H1 (cell line): ENCODE measurements around the gene CWC27. TPM values are rescaled to one million over a fixed set of nuclear protein-coding genes. Genes with fewer than 3 reads are reported as not detected.

Experiments
- CTCF ChIA-PET: fragments of 300-600 bp; sonication (Branson Sonifier 250); formaldehyde crosslinking; loops from one replicate; lab custom pipeline; 2021; ENCODE audit not compliant: partially characterized antibody; lab: Charles Lee
- POLR2A ChIA-PET: fragments of 300-600 bp; sonication (Branson Sonifier 250); formaldehyde crosslinking; loops from one replicate; lab custom pipeline; 2021; ENCODE audit warnings: inconsistent platforms; ENCODE audit not compliant: partially characterized antibody; lab: Charles Lee
- DNase-seq, 2 experiments: peaks; one replicate each; pipeline versions ENCODE4 v3.0.0 to v3.0.0-alpha.2; 2010 to 2022; ENCODE audit warnings: low spot score in 2 of 2, low read depth in 1 of 2, mixed read lengths in 1 of 2
- FAIRE-seq: peaks from 2 replicates; lab custom pipeline; 2011; peaks lifted over from hg19 to GRCh38; lab: Jason Lieb, UNC
- H2AFZ ChIP-seq: 2 replicates; pipeline ENCODE4 v1.8.1; 2012; ENCODE audit warnings: low read length, inconsistent platforms
- H2AK5ac ChIP-seq: 2 replicates; pipeline ENCODE4 v1.6.1; 2013; ENCODE audit warnings: low read depth, low read length
- H2BK120ac ChIP-seq: replicated peaks from 2 replicates; pipeline ENCODE3; 2013; ENCODE audit warnings: low read depth, low read length, inconsistent platforms
- H2BK12ac ChIP-seq: 2 replicates; pipeline ENCODE4 v1.6.1; 2013; ENCODE audit warnings: low read depth, low read length
- H2BK15ac ChIP-seq: 2 replicates; pipeline ENCODE4 v1.6.1; 2013; ENCODE audit warnings: low read length
- H2BK20ac ChIP-seq: 2 replicates; pipeline ENCODE4 v1.6.1; 2013; ENCODE audit warnings: low read length
- H2BK5ac ChIP-seq: 2 replicates; pipeline ENCODE4 v1.6.1; 2013; ENCODE audit warnings: low read depth, low read length
- H3K14ac ChIP-seq: 2 replicates; pipeline ENCODE4 v1.6.1; 2013; ENCODE audit warnings: inconsistent platforms; ENCODE audit not compliant: insufficient read length
- H3K18ac ChIP-seq: 2 replicates; pipeline ENCODE4 v1.6.1; 2013; ENCODE audit warnings: low read length; ENCODE audit errors: extremely low read depth
- H3K23ac ChIP-seq: 2 replicates; pipeline ENCODE4 v1.6.1; 2013; ENCODE audit warnings: inconsistent platforms; ENCODE audit not compliant: insufficient read length
- H3K23me2 ChIP-seq: 2 replicates; pipeline ENCODE4 v1.6.1; 2013; ENCODE audit warnings: low read depth, low read length
- H3K27ac ChIP-seq: 2 replicates; pipeline ENCODE4 v1.6.1; 2011; ENCODE audit warnings: low read depth, low read length, inconsistent platforms
- H3K27me3 ChIP-seq, 4 experiments: replicated peaks in 1 of 4; 1 replicate in 1 of 4; 2 replicates in 3 of 4; pipeline versions ENCODE4 v1.6.1 to v1.8.1; 2011 to 2013; ENCODE audit warnings: low read length in 3 of 4, mild to moderate bottlenecking in 3 of 4, inconsistent platforms in 2 of 4, mixed read lengths in 2 of 4, moderate library complexity in 1 of 4; ENCODE audit not compliant: control insufficient read depth in 3 of 4, insufficient read depth in 3 of 4; ENCODE audit errors: extremely low read depth in 1 of 4
- H3K36me3 ChIP-seq, 4 experiments: 2 replicates each; pipeline versions ENCODE4 v1.6.1 to v1.8.1; 2011 to 2013; ENCODE audit warnings: mild to moderate bottlenecking in 4 of 4, low read length in 3 of 4, moderate library complexity in 2 of 4, control low read depth in 1 of 4, inconsistent platforms in 1 of 4; ENCODE audit not compliant: insufficient read depth in 4 of 4, control insufficient read depth in 2 of 4
- H3K4ac ChIP-seq: replicated peaks from 2 replicates; pipeline ENCODE3; 2013; ENCODE audit warnings: low read length, low read depth, mixed read lengths, inconsistent platforms; ENCODE audit not compliant: insufficient read length
- H3K4me1 ChIP-seq, 4 experiments: replicated peaks in 1 of 4; 1 replicate in 1 of 4; 2 replicates in 3 of 4; pipeline versions ENCODE4 v1.6.1 to v1.8.1; 2011 to 2013; ENCODE audit warnings: low read length in 3 of 4, inconsistent platforms in 2 of 4, mixed read lengths in 1 of 4; ENCODE audit not compliant: insufficient read depth in 4 of 4, control insufficient read depth in 3 of 4
- H3K4me2 ChIP-seq, 2 experiments: 2 replicates each; pipeline versions ENCODE4 v1.6.1 to v1.8.1; 2011 to 2013; ENCODE audit warnings: low read depth in 2 of 2, low read length in 2 of 2, control low read depth in 1 of 2, inconsistent platforms in 1 of 2, mild to moderate bottlenecking in 1 of 2; ENCODE audit not compliant: insufficient read depth in 1 of 2
- H3K4me3 ChIP-seq, 4 experiments: fragments of 200-600, 300-600 bp in 1 of 4; sonication (generic), shearing (Covaris generic), sonication (Bioruptor Twin) in 1 of 4; 2 replicates each; pipeline versions ENCODE4 v1.5.1 to v1.8.1; 2011 to 2016; ENCODE audit warnings: low read length in 4 of 4, low read depth in 3 of 4, control low read depth in 2 of 4, inconsistent platforms in 2 of 4, mild to moderate bottlenecking in 2 of 4, mixed read lengths in 1 of 4, moderate library complexity in 1 of 4; ENCODE audit not compliant: insufficient read depth in 2 of 4; ENCODE audit errors: extremely low read depth in 1 of 4
- H3K56ac ChIP-seq: replicated peaks from 2 replicates; pipeline ENCODE3; 2013; ENCODE audit warnings: low read depth, mild to moderate bottlenecking, mixed read lengths, low read length, inconsistent platforms; ENCODE audit not compliant: insufficient read length
- H3K79me1 ChIP-seq: 2 replicates; pipeline ENCODE4 v1.6.1; 2013; ENCODE audit warnings: low read depth, low read length, control low read depth
- H3K79me2 ChIP-seq, 2 experiments: 2 replicates each; pipeline versions ENCODE4 v1.6.1 to v1.8.1; 2012 to 2013; ENCODE audit warnings: low read length in 2 of 2, mild to moderate bottlenecking in 2 of 2, inconsistent platforms in 1 of 2; ENCODE audit not compliant: insufficient read depth in 2 of 2, control insufficient read depth in 1 of 2
- H3K9ac ChIP-seq, 4 experiments: replicated peaks in 1 of 4; 1 replicate in 1 of 4; 2 replicates in 3 of 4; pipeline versions ENCODE4 v1.6.1 to v1.8.1; 2011 to 2013; ENCODE audit warnings: low read depth in 3 of 4, low read length in 3 of 4, control low read depth in 2 of 4, mild to moderate bottlenecking in 2 of 4, moderate library complexity in 2 of 4, inconsistent platforms in 1 of 4; ENCODE audit errors: extremely low read depth in 1 of 4
- H3K9me3 ChIP-seq, 2 experiments: 2 replicates each; pipeline versions ENCODE4 v1.6.1 to v1.8.1; 2012 to 2013; ENCODE audit warnings: mild to moderate bottlenecking in 2 of 2, moderate library complexity in 2 of 2, control low read depth in 1 of 2, inconsistent platforms in 1 of 2, low read depth in 1 of 2, low read length in 1 of 2, mixed read lengths in 1 of 2; ENCODE audit not compliant: insufficient read depth in 2 of 2
- H4K20me1 ChIP-seq, 2 experiments: replicated peaks in 1 of 2; 2 replicates each; pipeline versions ENCODE3 to v1.8.1; 2011 to 2013; ENCODE audit warnings: inconsistent platforms in 2 of 2, low read length in 2 of 2, mild to moderate bottlenecking in 1 of 2; ENCODE audit not compliant: insufficient read depth in 2 of 2, control insufficient read depth in 1 of 2
- H4K5ac ChIP-seq: 2 replicates; pipeline ENCODE4 v1.6.1; 2013; ENCODE audit warnings: low read length, low read depth, mixed read lengths, inconsistent platforms; ENCODE audit not compliant: insufficient read length
- H4K8ac ChIP-seq: 2 replicates; pipeline ENCODE4 v1.8.0; 2013; ENCODE audit warnings: mild to moderate bottlenecking, moderate library complexity, low read length, inconsistent platforms; ENCODE audit not compliant: insufficient read depth; ENCODE audit errors: extremely low read depth
- H4K91ac ChIP-seq: replicated peaks from 2 replicates; pipeline ENCODE3; 2013; ENCODE audit warnings: low read length, mixed read lengths, inconsistent platforms; ENCODE audit not compliant: insufficient read length
- BCL11A ChIP-seq, 2 experiments: IDR thresholded peaks; one replicate each; pipeline ENCODE4 v1.6.1; 2011; ENCODE audit warnings: low read depth in 2 of 2, low read length in 2 of 2, mild to moderate bottlenecking in 2 of 2
- FOSL1 ChIP-seq: IDR thresholded peaks from 2 replicates; pipeline ENCODE4 v1.6.1; 2011; ENCODE audit warnings: mild to moderate bottlenecking, low read depth, low read length, moderate library complexity; ENCODE audit not compliant: insufficient read depth
- NANOG ChIP-seq: IDR thresholded peaks from 2 replicates; pipeline ENCODE4 v1.6.1; 2011; ENCODE audit warnings: low read length, low read depth, mild to moderate bottlenecking, inconsistent platforms; ENCODE audit not compliant: insufficient read depth, poor library complexity, severe bottlenecking
- RNF2 ChIP-seq: fragments of 200-900, 300-1000 bp; sonication (generic); IDR thresholded peaks from 2 replicates; pipeline ENCODE4 v1.7.1; 2016; ENCODE audit warnings: borderline replicate concordance, low read depth, mild to moderate bottlenecking, antibody characterized with exemption, low read length; ENCODE audit not compliant: poor library complexity, severe bottlenecking; ENCODE audit errors: missing control alignments
- SP4 ChIP-seq: IDR thresholded peaks from 2 replicates; pipeline ENCODE4 v1.6.1; 2012; ENCODE audit warnings: low read length, inconsistent platforms
- TCF12 ChIP-seq: IDR thresholded peaks from 2 replicates; pipeline ENCODE4 v1.6.1; 2011; ENCODE audit warnings: low read depth, mild to moderate bottlenecking, low read length
- TEAD4 ChIP-seq: IDR thresholded peaks from 2 replicates; pipeline ENCODE4 v1.6.1; 2012; ENCODE audit warnings: low read depth, low read length, inconsistent platforms, mixed read lengths
- WGBS, 2 experiments: shearing (Covaris generic) in 1 of 2; methylation state at CpG; one replicate each; pipeline versions ENCODE4 v1.1.6 to v1.1.7; 2013 to 2015; ENCODE audit warnings: low lambda C conversion rate in 2 of 2, mixed read lengths in 2 of 2, inconsistent platforms in 1 of 2, low coverage in 1 of 2, missing lambda C conversion rate in 1 of 2; ENCODE audit not compliant: insufficient replicate concordance in 2 of 2, insufficient coverage in 1 of 2, insufficient read length in 1 of 2; ENCODE audit errors: extremely low coverage in 1 of 2, missing lambda C conversion rate in 1 of 2; 5-methylcytosine and 5-hydroxymethylcytosine counted together
- polyA plus RNA-seq, 7 experiments: library from polyadenylated mRNA; depleted of rRNA in 3 of 7; stranded (reverse) in 5 of 7; unstranded in 2 of 7; fragments of >200 nt in 5 of 7; fragments of 200-250 nt in 2 of 7; gene quantifications; 1 replicate in 5 of 7; 2 replicates in 1 of 7; 4 replicates in 1 of 7; pipeline versions ENCODE4 v1.2.1 to v1.2.3, GENCODE V29; 2011 to 2013; ENCODE audit warnings: missing spikeins in 2 of 7, mixed read lengths in 2 of 7
- total RNA-seq: library from RNA; stranded (reverse); fragmentation: NEBNext Ultra II Directional; extraction: Animal tissue kit (Norgen Biotek cat#: 25700); gene quantifications from 2 replicates; pipeline ENCODE4 v1.2.1, GENCODE V29; 2021
- TF ChIP-seq, protein P1 (sequence below): IDR thresholded peaks from 2 replicates; pipeline ENCODE4 v1.6.1; 2011; ENCODE audit warnings: low read depth, mild to moderate bottlenecking, low read length; ENCODE audit not compliant: insufficient read depth

The CWC27 gene
- total and polyA plus RNA-seq, 2 of the 8 experiments (the other 6 are each of a cell fraction or from before 2014, with no cell fraction given) = 24.9 to 43.4 TPM

- H4K20me1 ChIP-seq = no peaks in the 10 kb centered on the region
- H2BK20ac ChIP-seq = no peak overlapping the region
- H4K5ac ChIP-seq = no peak overlapping the region
- no peak overlapping the region for H3K4ac ChIP-seq
- no peaks in the 10 kb centered on the region for H3K79me1 ChIP-seq
- H3K4me2 ChIP-seq = no peak overlapping the region
- H4K91ac ChIP-seq = no peak overlapping the region
- H4K8ac ChIP-seq = no peak overlapping the region
- no peak overlapping the region for H2BK15ac ChIP-seq
- H3K9ac ChIP-seq = no peak overlapping the region
- no peak overlapping the region for H3K4me3 ChIP-seq
- DNase-seq (no peak), FAIRE-seq (no peak)
- H3K9me3 ChIP-seq = no peaks in the 10 kb centered on the region
- no peak for TF ChIP-seq NANOG
- TF ChIP-seq SP4 = no peak
- TF ChIP-seq TEAD4 = no peak
- no peak for TF ChIP-seq TCF12
- TF ChIP-seq BCL11A (IDR thresholded peaks at IDR 0.05; ENCODE audit: low read depth in 2 of 2, low read length in 2 of 2) = no peak
- no peak for TF ChIP-seq FOSL1
- TF ChIP-seq, protein P1, sequence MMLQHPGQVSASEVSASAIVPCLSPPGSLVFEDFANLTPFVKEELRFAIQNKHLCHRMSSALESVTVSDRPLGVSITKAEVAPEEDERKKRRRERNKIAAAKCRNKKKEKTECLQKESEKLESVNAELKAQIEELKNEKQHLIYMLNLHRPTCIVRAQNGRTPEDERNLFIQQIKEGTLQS = no peak
- TF ChIP-seq RNF2 = no peak
- H3K36me3 ChIP-seq = no peaks in the 10 kb centered on the region
- no peak overlapping the region for H2AK5ac ChIP-seq
- ChIA-PET CTCF (no interaction called here), POLR2A (no interaction called here)
- no peak overlapping the region for H2AFZ ChIP-seq
- no peak overlapping the region for H3K23ac ChIP-seq
- no peak overlapping the region for H3K18ac ChIP-seq
- H3K23me2 ChIP-seq = no peaks in the 10 kb centered on the region
- H3K4me1 ChIP-seq = peaks cover 0 to 3% (median 0%) of the 10 kb centered on the region in 4 experiments; a peak in 1 of 7 replicates
- H3K27ac ChIP-seq = no peak overlapping the region
- no peak overlapping the region for H2BK120ac ChIP-seq
- H3K56ac ChIP-seq = no peak overlapping the region
- no peak overlapping the region for H2BK12ac ChIP-seq
- no peaks in the 10 kb centered on the region for H3K27me3 ChIP-seq
- no peak overlapping the region for H3K14ac ChIP-seq
- no peak overlapping the region for H2BK5ac ChIP-seq
- no peaks in the 10 kb centered on the region for H3K79me2 ChIP-seq
- WGBS, 2 experiments = 91% methylated on average over 1 of the region's 1 CpG; no CpG with 5 or more reads in 1 of the 2 experiments
Measured at GRCh38 chr5:64872044-64872443, 103.3 kb downstream of the CWC27 start.
